Skeletal muscle satellite cell (primary cell): ENCODE results near the gene ICE2.

Source experiments
- H3K27me3 ChIP-seq: 2 replicates; pipeline ENCODE4 v1.7.0; 2013; ENCODE audit warnings: low read length; ENCODE audit not compliant: control insufficient read depth, insufficient read depth
- H3K36me3 ChIP-seq: 2 replicates; pipeline ENCODE4 v1.7.0; 2013; ENCODE audit warnings: mild to moderate bottlenecking, control low read depth, low read length; ENCODE audit not compliant: insufficient read depth
- H3K4me1 ChIP-seq: 2 replicates; pipeline ENCODE4 v1.7.0; 2013; ENCODE audit warnings: low read length; ENCODE audit not compliant: control insufficient read depth, insufficient read depth
- H3K4me2 ChIP-seq: 2 replicates; pipeline ENCODE4 v1.7.0; 2013; ENCODE audit warnings: mild to moderate bottlenecking, low read length
- H3K4me3 ChIP-seq: 2 replicates; pipeline ENCODE4 v1.7.0; 2013; ENCODE audit warnings: low read length
- H3K9ac ChIP-seq: 2 replicates; pipeline ENCODE4 v1.7.0; 2013; ENCODE audit warnings: mild to moderate bottlenecking, low read depth, low read length, moderate library complexity
- H3K9me3 ChIP-seq: replicated peaks from 2 replicates; pipeline ENCODE4 v1.7.0; 2013; ENCODE audit warnings: mild to moderate bottlenecking, control low read depth, low read length

The ICE2 gene

DNA sequence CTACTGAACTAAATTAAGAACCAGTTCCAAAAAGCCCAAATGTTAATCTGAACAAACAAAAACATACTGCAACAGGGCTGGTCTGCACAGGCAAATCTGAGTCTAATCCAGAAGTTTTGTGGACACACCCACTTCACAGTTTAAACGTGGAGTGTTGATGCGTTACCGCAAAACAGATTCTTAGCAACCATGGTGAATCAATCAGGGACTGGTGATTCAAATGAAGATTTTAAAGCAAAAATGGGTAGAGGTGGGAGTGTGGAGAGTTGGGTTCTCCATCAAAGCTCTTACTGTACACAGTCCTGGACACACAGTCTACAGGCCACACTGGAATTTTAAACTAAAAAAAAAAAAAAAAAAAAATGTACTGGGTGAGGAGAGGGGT lies 86.3 kb downstream of the ICE2 start:
- Histone ChIP-seq H3K27me3 (no peaks in the 10 kb centered on the region), H3K36me3 (peaks cover 72% of the 10 kb centered on the region), H3K4me2 (peak overlapping the region; percentile 85), H3K4me3 (peak overlapping the region; percentile 67), H3K9me3 (no peaks in the 10 kb centered on the region), H3K9ac (peak overlapping the region; percentile 100), H3K4me1 (peaks cover 56% of the 10 kb centered on the region)

- H3K4me2 ChIP-seq, result peak overlapping the region; percentile 85
- H3K4me1 ChIP-seq, result peaks cover 64% of the 10 kb centered on the region
- peak overlapping the region; percentile 67 for H3K4me3 ChIP-seq
- peak overlapping the region; percentile 100 for H3K9ac ChIP-seq
- H3K9me3 ChIP-seq, result no peaks in the 10 kb centered on the region
- peaks cover 74% of the 10 kb centered on the region for H3K36me3 ChIP-seq
- H3K27me3 ChIP-seq, result no peaks in the 10 kb centered on the region
Measured at GRCh38 chr15:60391722-60392315, 87.1 kb downstream of the ICE2 start.

DNA sequence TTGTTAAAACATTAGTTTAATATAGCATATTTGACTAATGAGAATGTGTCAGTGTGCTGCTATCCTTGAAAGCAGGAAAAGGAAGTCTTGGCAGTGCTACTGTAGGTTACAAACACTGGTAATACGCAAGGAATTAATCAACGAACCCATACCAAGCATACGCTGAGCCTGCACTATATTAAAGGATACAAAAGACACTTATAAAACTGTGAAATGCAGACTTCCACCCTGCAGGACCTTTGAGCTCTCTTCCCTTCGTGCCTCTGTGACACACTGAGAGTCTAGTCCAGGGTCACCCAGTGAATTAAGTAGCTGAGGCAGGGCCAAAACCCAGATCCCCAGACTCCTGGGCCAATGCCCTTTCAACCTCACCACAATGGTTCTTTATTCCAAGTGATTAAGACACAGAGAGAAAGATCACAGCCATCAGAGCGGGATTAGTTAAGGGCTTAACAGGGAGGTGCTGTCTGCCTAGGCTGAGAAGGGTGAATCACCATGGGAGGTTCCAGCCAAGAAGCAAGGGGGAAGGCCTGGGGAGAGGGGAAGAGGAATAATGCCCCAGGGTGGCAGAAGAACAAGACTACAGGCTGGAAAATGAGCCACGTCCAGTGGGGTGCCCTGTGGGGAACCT lies 88.0 kb downstream of the ICE2 start:
- Histone ChIP-seq H3K4me1 (peaks cover 72% of the 10 kb centered on the region), H3K4me2 (peak overlapping the region; percentile 85), H3K4me3 (peak overlapping the region; percentile 67), H3K36me3 (peaks cover 74% of the 10 kb centered on the region), H3K9me3 (no peaks in the 10 kb centered on the region), H3K9ac (peak overlapping the region; percentile 100), H3K27me3 (no peaks in the 10 kb centered on the region)

DNA sequence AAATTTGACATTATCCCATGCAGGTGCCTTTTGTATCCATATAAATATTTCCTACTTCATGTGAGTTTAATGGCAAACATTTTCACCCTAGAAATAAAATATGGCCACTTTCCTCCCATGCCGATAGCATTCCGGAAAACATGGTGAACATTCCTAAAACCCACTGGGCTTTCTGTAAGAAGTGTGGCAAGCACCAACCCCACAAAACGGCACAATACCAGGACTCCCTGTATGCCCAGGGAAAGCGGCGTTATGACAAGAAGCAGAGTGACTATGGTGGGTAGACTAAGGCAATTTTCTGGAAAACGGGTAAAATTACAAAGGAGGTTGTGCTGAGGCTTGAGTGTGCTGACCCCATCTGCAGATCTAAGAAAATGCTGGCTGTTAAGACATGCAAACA lies 88.7 kb downstream of the ICE2 start:
- H3K9ac ChIP-seq, result peak overlapping the region; percentile 100
- H3K27me3 ChIP-seq, result no peaks in the 10 kb centered on the region
- peaks cover 78% of the 10 kb centered on the region for H3K4me1 ChIP-seq
- peak overlapping the region; percentile 85 for H3K4me2 ChIP-seq
- no peaks in the 10 kb centered on the region for H3K9me3 ChIP-seq
- peaks cover 72% of the 10 kb centered on the region for H3K36me3 ChIP-seq
- peak overlapping the region; percentile 67 for H3K4me3 ChIP-seq

DNA sequence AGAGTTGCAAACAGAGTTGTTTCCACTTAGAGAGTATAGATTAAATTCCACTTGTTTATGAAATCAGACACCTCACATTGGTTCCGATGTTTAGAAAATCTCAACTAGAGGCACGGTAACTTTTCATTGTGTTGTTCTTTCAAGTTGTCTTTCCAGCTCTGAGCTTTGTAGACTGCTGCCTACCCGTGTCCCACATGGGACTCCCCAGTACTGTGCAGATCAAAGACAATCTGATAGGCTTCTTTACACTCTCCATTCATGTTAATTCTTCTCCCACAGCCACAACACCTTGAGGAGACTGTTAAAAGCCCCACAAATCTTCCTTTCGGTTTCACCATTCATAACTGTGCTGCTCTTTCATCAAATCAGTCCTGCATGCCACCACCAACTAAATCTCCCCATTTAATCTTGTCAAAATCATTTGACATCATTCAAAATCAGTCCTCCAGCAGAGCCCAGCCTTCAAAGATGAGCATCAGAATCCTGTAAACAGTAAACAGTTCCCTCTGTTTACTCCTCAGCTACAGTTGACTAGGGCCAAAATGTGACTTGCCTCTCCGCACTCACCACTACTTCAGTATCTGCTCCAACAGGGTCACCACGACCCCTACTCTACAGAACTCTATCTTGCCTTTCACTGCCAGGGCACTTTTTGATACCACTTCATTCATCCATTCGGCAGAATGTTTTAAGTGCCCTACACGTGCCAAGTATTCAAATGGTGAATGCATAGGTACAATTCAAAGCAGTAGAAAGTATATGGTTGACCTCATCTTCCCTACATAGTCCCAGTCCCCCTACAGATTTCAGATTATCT lies 89.5 kb downstream of the ICE2 start:
- Histone ChIP-seq H3K4me3 (peak overlapping the region; percentile 67), H3K36me3 (peaks cover 72% of the 10 kb centered on the region), H3K9me3 (no peaks in the 10 kb centered on the region), H3K9ac (peak overlapping the region; percentile 100), H3K4me2 (peak overlapping the region; percentile 85), H3K4me1 (peaks cover 80% of the 10 kb centered on the region), H3K27me3 (no peaks in the 10 kb centered on the region)

DNA sequence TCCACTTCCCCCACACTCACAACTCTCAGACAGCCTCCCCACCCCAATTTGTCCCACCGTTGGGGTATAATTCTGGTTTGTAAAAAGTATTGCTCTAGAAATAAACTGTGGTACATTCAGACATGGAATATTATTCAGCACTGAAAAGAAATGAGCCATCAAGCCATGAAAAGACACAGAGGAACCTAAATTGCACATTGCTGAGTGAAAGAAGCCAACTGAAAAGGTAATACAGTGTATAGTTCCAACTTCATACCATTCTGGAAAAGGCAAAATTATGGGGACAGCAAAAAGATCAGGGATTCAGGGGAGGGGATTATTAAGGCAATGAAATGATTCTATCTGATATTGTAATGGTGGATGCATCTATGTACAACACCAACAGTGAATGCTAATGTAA lies 91.6 kb downstream of the ICE2 start:
- Histone ChIP-seq H3K27me3 (no peaks in the 10 kb centered on the region), H3K9me3 (no peaks in the 10 kb centered on the region), H3K4me3 (peak overlapping the region; percentile 21), H3K36me3 (peaks cover 82% of the 10 kb centered on the region), H3K9ac (no peak overlapping the region), H3K4me2 (peak overlapping the region; percentile 46), H3K4me1 (peaks cover 90% of the 10 kb centered on the region)

GRCh38 chr15:60386615-60387014 lies 92.3 kb downstream of the ICE2 start:
- peaks cover 82% of the 10 kb centered on the region for H3K36me3 ChIP-seq
- H3K9me3 ChIP-seq, result no peaks in the 10 kb centered on the region
- H3K4me2 ChIP-seq, result peak overlapping the region; percentile 46
- no peak overlapping the region for H3K9ac ChIP-seq
- no peaks in the 10 kb centered on the region for H3K27me3 ChIP-seq
- peaks cover 90% of the 10 kb centered on the region for H3K4me1 ChIP-seq
- no peak overlapping the region for H3K4me3 ChIP-seq

DNA sequence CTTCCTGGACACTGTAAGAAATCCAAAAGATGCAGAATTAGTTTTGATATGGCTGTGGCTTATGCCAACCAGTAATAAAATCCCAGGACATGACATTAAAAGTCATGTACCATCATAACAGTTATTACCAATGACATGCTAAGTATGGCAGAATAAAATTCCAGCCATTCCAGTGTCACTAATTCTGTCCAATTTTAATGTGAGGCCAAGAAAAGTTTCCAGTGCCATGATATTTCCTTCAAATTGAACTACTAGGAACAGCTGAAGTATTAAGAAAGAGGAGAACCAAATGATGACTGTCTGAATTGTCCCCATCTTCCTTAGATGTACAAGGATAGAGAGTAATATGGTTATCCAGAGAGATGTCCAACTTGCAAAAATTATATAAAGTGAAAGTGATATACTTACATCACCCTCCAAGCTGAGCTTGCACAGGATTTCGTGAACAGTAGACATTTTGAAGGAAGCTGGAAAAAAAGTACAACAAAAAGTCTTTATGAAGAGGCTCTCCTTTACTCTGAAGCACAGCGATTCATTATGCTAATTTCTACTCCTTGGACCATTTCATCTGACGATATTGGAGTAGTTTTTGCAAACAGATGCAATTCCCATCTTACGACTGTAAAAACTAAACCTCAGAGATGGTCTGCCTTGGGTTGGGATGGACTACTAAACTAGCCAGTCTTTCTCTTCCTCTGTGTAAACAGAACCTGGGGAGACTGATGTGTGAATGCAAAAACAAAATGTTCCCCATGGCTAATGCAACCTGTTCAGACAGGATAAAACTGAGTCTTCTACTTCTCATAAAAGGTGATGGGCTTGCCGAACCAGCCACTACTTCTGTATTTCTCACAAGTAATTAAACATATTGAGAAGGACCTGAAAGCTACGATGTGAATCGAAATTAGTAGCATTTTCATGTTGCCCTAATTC lies 93.1 kb downstream of the ICE2 start:
- Histone ChIP-seq H3K4me3 (no peak overlapping the region), H3K4me2 (peak overlapping the region; percentile 46), H3K9me3 (no peaks in the 10 kb centered on the region), H3K9ac (no peak overlapping the region), H3K27me3 (no peaks in the 10 kb centered on the region), H3K36me3 (peaks cover 83% of the 10 kb centered on the region), H3K4me1 (peaks cover 90% of the 10 kb centered on the region)

- H3K4me1 ChIP-seq, result peaks cover 90% of the 10 kb centered on the region
- no peaks in the 10 kb centered on the region for H3K9me3 ChIP-seq
- H3K27me3 ChIP-seq, result no peaks in the 10 kb centered on the region
- H3K36me3 ChIP-seq, result peaks cover 81% of the 10 kb centered on the region
- peak overlapping the region; percentile 23 for H3K9ac ChIP-seq
- peak overlapping the region; percentile 44 for H3K4me2 ChIP-seq
- H3K4me3 ChIP-seq, result no peak overlapping the region
Measured at GRCh38 chr15:60384526-60385126, 94.3 kb downstream of the ICE2 start.

GRCh38 chr15:60384053-60384452 lies 94.9 kb downstream of the ICE2 start:
- no peak overlapping the region for H3K4me3 ChIP-seq
- peak overlapping the region; percentile 23 for H3K9ac ChIP-seq
- H3K4me2 ChIP-seq, result peak overlapping the region; percentile 44
- H3K4me1 ChIP-seq, result peaks cover 90% of the 10 kb centered on the region
- H3K27me3 ChIP-seq, result no peaks in the 10 kb centered on the region
- H3K36me3 ChIP-seq, result peaks cover 82% of the 10 kb centered on the region
- no peaks in the 10 kb centered on the region for H3K9me3 ChIP-seq
